IPS-NIHi7 (cell line): ENCODE results near the gene IGSF8.
A peak's percentile ranks its signal among the peaks of the same experiment; 100 is the strongest.

ENCODE experiments used
- DNase-seq: peaks from one replicate; pipeline ENCODE4 v3.0.0; 2012; ENCODE audit warnings: mixed read lengths; ENCODE audit errors: extremely low spot score

The IGSF8 gene

DNA sequence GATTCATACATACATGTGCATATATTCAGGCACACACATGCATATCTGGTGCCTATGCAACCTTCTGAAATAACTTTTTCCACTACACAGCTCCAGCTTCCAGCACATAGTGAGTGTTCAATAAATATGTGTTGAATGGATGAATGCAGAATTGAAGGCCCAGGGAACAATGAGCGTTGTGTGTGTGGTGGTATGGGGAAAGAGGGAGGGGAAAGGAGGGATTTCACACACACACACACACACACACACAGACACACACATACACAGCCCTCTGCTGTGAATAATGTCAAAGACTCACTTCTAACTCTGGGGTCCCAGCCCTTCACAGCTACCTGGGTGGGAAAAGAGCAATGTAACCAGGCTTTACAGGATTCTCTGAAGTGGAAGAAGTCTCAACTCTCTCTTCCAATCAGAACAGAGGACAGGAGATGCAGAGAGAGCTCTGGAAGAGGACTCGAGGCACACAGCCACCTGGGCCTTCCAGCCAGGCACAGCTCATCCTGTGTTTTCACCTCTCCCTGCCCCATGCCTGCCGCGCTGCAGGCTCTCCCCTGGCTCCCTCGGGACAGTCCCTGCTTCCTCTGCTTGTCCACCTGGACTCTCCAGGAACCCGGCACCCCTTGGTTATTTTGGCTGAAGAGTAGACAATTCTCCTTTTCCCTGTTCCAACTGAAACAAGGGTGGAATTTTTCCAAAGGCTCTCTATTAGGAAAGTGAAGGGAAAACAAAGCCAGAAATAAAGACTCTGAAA, 5.4 kb upstream of the IGSF8 start:
- no peak for DNase-seq

DNA sequence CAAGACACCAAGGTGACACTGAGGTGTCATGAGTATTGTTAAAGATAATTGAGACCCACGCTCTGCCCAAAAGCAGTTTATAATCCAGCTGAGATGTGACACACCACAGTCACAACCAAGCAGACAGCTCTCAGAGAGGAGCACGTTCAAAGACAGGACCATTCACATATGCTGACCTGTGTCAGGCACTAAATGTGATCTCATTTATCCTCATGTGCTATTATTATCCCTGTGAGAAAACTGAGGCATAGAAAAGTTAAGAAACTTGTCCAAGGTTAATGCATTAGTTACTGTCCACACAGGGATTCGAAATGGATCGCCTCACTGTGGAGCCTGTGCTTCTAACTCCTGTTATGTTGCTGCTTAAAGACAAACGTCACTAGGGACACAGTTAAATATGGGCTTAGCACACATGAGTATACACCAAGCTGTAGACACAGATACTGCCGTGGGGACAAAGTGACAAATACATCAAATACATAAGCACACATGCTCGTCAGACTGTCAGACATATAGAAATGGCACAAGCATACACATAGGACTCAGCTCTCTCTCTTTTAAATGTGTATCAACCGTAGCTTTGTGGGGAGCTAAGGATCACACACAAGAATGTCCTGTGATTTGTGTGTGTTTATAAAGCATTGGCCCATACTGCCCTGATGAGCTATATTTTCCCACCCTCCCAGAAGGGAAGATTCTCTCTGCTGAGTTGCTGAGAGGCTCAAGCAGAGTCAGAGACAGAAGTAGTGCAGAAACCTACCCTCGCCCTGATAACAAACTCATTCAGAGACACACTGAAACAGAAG, 3.5 kb upstream of the IGSF8 start:
- no peak for DNase-seq

DNA sequence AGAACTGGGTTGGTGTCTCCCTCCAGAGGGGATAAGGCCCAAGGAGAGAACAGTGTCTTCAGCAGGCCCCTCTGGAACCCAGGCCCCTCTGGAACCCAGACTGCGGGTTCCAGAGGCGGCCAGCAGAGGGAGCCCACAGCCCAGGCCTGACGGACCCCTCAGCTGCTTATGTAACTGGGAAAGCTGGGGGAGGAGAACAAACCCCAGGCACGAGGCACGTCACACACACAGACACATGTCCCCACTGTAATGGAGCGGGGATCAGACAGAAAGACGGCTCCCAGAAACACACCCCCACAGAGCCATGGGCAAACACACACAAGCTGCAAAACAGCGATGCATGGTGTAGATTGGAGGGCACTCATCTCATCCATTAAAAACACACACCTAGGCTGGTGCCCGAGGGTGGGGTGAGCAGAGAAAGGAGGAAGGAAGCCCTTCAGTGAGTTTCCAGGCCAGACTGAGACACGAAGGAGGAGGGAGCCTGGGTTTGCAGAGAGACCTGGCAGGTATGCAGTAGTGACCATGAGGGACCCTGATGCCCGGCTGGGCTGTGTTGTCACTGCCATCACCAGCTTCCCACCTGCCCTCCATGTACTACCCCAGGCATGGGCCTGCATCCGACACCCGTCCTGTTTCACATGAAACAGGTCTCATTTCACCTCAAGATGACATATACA, 2.8 kb upstream of the IGSF8 start:
- DNase-seq, result peak; percentile 87

DNA sequence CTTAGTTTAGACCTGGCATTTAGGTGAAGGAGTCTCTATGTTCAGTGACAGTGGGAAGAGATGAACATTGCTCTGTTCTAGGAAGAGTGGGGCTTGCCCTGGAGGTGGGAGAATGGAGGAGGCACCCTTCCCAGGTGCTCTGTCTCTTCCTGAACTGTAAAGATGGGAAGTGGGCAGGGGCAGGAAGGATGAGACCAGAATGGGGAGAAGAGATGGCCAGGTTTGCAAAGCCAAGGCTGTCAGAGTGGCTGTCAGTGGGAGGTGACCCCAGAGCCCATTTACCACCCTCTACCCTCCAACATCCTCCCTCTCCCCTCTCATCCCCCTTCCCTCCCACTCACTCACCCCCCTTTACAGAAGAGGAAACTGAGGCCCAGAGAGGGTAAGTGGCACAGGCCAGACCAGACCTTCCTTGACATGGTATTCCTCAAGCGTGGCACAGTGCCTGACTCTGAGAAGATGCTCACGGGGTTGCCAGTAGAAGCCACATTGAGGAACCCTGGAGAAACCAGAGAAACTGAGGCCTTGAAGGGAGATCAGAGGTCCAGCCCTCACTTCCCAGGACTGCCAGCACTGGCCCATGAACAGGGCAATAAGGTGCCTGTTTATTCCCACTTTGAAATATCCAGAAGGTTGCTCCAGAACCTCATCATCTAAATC, 1.4 kb upstream of the IGSF8 start:
- DNase-seq, result no peak

DNA sequence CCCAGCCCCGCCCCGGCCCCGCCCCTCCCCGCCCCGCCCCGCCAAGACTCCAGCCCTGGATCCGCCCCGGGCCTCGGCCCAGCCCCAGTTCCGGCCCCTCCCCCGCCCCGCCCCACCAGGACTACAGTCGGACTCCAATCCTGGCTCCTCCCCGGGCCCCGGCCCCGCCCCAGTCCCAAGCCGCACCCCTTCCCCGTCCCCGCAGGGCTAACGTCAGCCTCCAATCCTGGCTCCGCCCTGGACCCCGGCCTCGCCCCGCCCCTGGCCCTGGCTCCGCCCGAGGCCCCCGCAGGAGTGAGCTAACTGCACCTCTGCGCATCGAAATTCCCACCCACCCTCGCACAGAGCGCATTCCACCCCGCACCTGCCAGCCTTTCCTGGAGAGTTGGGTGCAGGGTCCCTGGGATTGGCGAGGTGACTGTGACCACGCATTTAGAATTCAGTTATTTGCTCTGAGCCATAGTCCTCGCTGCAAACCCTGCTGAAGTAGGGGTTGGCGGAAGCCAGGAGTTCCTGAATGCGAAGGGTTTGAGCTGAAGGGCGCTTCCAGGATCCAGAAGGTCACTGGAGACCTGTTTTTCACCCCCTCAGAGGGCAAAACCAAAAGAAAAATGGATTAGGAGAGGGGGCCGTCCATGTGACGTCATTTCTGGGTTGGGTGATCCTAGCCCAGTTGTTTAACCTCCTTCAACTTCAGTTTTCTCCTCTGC, 588 bp upstream of the IGSF8 start:
- DNase-seq, result peak; percentile 98

DNA sequence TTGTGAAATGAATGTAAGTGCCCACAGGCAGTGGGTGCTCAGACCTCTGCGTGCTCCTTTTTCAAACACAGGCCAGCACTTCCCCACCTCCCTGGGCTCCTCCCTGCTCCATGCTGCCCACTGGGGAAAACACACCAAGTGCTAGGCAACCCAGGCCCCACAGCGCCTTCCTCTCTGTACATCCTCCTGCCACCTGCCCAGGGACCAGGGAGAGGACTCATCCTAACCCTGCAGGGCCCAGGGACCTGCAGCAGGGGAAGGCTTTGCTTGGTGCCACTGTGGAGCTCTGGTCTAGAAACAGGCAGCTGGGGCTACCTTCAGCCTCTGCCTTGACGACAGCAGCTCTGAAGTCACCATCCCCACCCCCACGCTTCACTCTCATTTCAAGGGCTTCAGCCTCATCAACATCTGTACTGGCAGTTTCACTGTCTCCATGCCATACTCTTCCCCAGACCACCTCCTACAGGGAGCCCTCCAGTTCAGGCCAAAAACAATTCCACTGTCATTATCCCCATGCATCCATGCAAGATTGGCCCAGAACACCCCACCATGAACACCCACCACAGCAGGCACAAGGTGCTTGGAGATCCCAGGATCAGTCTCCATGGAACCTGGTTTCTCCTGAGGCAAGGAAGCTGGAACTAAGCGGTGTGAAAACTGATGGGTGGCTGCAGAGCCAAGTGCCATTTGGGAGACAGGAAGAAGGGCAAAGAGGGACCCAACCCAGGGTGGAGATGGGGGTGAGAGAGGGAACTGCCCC, 1.1 kb downstream of the IGSF8 start:
- no peak for DNase-seq

DNA sequence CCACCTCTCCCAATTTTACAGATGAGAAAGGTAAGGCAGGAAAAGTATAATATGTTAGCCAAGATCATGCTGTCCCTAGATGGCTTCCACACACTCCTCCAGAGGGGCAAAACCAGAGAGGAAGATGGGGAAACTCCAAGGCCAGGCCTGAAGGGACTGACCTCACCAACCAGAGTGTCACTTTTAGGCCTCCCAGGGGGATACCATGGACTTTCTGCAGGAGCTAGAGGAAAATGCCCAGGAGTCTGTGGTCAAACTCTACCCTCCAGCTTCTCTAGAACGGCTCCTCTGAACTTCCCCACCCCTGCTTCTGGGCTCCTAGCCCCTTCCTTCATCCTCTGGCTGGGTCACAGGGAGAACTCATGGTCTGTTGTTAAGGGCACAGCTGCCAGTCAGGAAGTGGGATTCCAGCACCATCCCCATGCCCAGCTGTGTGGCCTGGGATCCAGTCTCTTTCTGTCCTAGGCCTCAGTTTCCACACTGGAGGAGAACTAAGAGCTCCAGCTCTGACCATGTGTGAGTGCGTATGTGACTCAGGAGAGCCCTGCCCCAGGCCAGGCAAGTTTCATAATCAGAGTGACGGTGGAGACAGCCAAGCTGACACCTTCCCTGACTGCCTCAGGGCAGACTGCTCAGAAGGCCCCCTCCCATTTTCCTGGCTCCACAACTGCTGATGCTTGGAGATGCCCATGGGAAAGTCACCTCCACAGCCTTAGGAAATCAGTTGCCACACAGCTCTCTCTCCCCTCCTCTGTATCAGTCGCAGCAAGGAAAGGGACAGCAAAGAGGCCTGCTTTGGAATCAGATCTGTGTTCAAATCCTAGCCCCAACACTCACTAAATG, 1.9 kb downstream of the IGSF8 start:
- DNase-seq, result no peak

DNA sequence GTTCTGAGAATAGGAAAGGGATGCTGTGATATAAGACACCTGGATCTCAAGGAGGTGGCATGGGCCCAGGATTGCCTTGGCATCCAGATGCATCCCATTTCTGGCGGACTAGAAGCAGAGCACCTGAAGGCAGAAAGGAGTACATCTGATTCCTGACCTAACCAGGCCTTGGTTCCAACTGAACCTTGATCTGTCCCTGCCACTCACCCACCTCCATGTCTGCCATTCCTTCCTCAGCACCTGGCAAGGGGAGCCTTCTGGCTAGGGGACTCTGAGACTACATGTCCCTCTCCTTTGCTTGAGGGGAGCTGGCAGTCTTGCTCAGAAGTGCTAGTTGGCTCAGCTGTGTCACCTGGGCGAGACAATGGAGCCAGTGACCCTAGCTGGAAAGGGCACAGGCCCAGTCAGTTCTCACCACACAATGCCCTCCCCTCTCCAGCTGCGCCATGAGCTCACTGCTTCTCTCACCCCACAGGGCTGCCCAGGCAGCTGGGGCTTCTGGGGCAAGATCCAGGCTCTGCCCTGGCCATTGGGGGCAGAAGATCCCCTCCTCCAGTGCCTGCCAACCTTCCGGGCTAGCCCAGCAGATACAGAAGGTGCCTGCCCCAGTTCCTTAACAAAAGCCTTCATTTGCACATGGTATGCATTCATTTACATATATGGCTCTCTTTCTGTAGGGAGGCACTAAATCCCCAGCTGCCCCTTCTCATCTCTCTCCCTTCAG, 2.9 kb downstream of the IGSF8 start:
- peak; percentile 59 for DNase-seq

DNA sequence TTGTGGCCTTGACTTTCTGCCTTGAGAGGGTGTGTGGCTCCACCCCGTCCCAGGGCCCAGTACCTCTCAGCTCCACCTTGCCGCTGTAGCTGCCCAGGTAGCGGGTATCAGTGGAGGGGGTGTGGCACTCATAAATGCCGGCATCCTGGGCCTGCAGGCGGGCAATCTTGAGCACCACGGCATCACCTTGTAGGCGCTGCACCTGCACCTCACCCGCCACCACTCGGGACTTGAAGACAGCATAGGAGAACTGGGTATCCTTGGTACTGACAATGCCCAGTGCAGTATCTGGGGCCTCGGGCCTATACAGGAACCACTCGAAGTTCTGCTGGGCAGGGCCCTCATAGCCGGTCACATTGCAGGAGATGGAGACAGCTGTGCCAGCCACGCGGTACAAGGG, 3.6 kb downstream of the IGSF8 start:
- DNase-seq, result no peak

DNA sequence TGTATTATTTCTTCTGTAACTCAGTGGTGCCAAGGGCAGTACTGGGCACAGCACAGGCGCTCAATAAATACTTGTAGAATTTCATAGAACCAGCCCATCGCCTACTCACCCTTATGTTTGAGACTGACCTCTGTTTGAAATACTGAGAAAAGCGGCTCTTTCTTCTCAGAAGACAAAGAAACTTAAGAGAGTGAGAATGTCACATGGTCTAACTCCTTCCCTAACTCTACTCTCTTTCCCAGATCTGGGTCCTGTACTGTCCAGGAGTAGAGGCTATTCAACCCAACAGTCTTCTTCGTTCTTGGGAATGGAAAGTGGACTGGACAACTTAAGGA, 4.2 kb downstream of the IGSF8 start:
- DNase-seq, result no peak

DNA sequence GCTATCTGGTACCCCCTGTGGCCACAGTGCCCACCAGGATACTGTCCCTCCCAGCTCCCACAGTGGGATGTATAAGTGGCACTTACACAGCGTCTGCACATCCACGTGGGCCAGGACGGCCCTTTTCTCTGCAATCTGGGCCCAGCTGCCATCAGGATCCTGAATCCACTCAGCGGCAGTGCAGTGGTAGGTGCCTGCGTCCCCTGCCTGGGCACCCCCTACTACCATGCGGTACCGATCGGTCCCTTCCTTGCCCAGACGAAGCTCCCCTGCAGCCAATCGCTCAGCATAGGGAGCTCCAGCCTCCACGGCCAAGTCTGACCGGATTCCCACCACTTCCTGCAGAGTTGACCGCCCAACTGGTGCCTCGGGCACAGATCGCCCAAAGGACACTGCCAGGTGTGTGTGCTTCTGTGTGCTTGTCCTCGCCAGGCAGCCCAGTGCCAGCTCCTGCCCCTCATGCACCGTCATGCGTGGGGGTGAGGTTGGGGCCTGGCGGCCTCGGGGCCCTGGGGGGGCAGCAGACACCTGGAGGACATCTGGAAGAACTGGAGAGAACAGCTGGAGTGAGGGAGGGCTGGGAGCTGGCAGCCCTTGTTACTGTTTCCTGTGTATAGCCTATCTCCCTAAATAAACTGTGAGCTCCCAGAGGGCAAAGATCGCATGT, 4.7 kb downstream of the IGSF8 start:
- no peak for DNase-seq

DNA sequence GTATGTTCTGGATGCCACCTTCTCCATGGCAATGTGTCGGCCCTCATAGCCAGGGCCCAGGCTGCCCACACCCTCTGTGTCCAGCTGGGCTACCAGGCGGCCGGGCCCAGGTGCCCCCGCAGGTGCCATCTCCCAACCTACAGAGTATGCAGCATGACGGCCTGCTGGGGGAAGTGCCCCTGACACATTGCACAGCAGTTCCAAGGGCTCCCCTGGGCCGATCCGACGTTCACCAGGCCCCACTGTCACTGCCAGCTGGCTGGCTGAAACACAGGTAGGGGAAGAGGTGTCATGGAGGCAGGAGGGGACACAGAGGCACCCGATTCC, 5.4 kb downstream of the IGSF8 start:
- no peak for DNase-seq

DNA sequence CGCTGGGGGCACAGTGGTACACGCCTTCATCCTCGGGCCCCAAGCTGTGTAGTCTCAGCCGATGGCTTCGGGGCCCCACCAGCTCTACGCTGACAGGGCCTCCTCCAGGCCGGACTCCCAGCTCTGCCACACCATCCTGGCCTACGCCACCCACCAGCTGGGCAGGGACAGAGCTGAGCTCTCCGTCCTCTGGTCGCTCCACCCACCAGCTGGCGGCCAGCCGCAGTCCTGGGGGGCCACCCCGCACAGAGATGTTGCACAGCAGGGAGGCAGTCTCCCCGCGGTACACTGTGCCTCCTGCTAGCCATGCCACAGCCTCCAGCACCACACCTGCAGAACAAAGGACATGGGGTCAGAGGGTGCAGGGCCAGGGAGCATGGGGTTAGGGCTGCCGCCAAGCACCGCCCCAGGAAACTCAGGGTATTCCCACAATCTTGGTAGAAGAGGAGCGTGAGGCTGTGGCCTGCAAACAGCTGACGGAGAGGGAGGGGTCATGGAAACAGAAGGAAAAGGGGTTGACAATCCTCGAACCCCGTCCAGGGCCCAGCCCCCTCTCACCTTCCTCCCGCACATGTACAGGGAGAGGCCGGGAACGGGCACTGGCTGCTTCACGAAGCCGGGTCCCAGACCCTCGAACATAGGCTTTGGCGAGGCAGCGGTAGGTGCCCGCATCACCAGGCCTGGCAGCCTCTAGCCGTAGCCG, 5.9 kb downstream of the IGSF8 start:
- no peak for DNase-seq

DNA sequence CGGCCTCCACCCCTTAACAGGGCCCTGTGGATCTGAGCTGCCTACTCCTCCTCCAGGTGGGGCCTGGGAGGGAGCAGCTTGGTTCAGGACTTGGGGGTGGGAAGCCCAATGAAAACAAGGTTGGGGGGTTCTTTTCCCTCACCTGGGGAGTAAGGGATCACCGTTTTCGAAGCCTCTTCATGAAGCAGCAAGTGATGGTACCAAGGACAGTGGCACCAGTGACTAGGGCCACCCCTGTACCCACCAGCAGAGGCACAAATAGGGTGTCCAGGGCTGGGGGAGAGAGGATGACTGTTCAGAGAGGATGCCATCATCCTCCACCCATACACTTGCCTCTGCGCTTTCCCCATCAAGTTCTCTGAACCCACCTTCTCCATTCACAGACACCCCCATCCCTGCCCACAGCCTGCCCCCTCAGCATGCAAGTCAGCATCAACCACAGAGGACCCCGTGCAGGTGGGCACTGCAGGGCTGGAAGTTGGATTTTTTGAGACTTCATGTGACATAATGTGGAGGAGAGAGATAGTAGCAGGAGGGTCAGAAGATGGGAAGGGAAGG, 6.7 kb downstream of the IGSF8 start:
- no peak for DNase-seq

DNA sequence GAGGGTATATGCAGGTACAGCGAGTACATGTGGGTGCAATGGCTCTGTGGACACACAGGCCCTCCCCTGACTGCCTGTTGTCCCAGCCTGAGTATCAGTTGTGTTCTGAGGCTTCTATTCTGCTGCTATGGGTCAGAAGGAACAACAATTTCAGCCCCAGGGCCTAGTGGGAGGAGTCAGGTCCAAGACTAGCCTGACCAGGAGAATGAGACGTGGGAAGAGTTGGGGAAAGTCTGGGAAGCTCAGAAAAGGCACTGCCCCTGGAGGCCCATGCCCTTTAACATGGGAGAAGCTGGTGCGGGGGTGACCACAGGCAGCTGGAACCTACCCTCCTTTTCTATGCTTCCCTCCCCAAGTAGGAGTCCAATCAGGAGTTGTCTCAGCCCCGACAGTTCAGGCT, 7.7 kb downstream of the IGSF8 start:
- DNase-seq, result no peak

DNA sequence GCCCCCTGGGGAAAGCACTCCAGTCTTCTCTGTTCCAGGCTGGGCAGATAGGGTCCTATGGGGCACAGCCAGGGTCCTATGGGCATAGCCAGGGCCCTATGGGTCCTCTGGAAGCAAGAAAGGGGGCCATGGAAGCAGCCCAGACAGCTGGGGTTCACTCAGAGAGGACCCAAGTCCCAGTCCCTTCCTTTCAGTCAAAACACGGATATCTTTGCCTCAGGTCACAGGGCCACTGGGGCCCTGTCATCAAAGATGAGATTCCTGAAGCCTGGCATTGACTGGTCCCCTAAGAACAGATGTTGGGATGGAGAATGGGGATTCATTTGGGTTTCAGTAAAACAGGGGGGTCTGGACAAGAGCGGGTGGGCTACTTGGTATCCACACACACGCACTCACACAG, 8.5 kb downstream of the IGSF8 start:
- no peak for DNase-seq

DNA sequence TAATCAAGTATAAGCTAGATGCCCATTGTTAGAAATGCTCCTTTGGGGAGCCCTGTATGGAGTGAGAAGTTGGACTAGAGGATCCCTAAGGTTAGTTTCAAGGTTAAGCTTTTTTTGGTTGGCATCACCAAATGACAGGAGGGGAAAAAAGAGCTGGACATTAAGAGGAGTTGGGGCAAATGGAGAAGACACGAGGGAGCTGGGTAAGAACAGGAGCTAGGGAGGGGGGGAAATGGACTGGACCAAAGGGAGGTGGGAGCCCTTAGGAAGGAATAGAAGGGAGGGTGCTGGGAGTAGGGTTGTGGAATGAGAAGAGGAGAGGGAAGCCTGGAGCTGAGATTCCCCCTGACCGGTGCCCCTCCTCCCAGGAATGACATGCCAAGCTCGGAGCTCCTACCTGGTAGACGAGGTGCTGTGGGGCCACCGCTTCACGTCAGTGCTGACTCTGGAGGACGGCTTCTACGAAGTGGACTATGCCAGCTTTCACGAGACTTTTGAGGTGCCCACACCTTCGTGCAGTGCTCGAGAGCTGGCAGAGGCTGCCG, 11.2 kb downstream of the IGSF8 start:
- DNase-seq, result no peak

DNA sequence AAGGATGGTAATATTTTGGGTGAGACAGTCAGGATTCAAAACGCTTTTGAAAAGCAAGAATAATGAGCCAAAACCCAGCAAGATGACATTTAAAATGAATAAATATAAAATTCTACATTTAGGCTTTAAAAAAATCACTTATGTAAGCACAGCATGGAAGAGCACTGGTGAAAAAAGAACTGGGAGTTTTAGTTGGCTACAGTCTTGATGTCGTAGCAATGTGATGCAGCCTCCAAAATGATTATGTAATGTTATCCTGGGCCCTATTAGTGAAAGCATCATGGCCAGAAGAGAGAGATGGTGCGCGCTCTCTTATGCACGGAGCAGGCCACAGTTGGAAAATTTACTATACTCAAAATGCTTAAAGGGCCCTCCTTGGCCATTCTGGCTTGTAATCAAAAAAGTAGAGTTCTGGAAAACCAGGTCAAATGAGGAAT, 11.9 kb downstream of the IGSF8 start:
- DNase-seq, result no peak
